Endothelial cell of umbilical vein (primary cell): ENCODE data around the gene RFFL. TPM values are rescaled to one million over a fixed set of nuclear protein-coding genes. Genes with fewer than 3 reads are reported as not detected.

Experiments
- BruUV-seq: library from RNA; stranded (reverse); fragments of 400-500 nt; replicated peaks from 2 replicates; lab custom pipeline; 2021; lab: Mats Ljungman, UMichigan
- CTCF ChIA-PET: fragments of 300-600, 350-600 bp; sonication (Branson Sonifier 250); formaldehyde crosslinking; loops from one replicate; lab custom pipeline; 2021; ENCODE audit warnings: antibody characterized with exemption, inconsistent platforms; lab: Charles Lee
- POLR2A ChIA-PET: fragments of 300-600, 350-600 bp; sonication (Branson Sonifier 250); formaldehyde crosslinking; loops from one replicate; lab custom pipeline; 2021; ENCODE audit warnings: antibody characterized with exemption, inconsistent platforms; lab: Charles Lee
- DNase-seq: peaks from one replicate; pipeline ENCODE4 v3.0.0-alpha.2; 2011; ENCODE audit warnings: low read depth, low spot score
- FAIRE-seq: peaks from 2 replicates; lab custom pipeline; 2011; peaks lifted over from hg19 to GRCh38; lab: Jason Lieb, UNC
- H2AFZ ChIP-seq: 2 replicates; pipeline ENCODE4 v1.6.0; 2012; ENCODE audit warnings: low read depth, low read length, control low read depth, inconsistent platforms
- H3K27ac ChIP-seq: 2 replicates; pipeline ENCODE4 v1.5.1; 2011; ENCODE audit warnings: low read depth, mild to moderate bottlenecking, control low read depth, low read length, moderate library complexity; ENCODE audit not compliant: insufficient read depth
- H3K27me3 ChIP-seq, 2 experiments: 2 replicates each; pipeline versions ENCODE4 v1.6.0 to v1.6.1; 2011; ENCODE audit warnings: low read length in 2 of 2, mixed read lengths in 1 of 2; ENCODE audit not compliant: control insufficient read depth in 2 of 2, insufficient read depth in 2 of 2
- H3K36me3 ChIP-seq, 2 experiments: 2 replicates in 1 of 2; 3 replicates in 1 of 2; pipeline ENCODE4 v1.5.1; 2011; ENCODE audit warnings: low read length in 2 of 2, mild to moderate bottlenecking in 1 of 2, moderate library complexity in 1 of 2; ENCODE audit not compliant: control insufficient read depth in 2 of 2, insufficient read depth in 2 of 2; ENCODE audit errors: extremely low read depth in 1 of 2
- H3K4me1 ChIP-seq: 3 replicates; pipeline ENCODE4 v1.5.1; 2011; ENCODE audit warnings: mild to moderate bottlenecking, low read length; ENCODE audit not compliant: control insufficient read depth, insufficient read depth; ENCODE audit errors: extremely low read depth
- H3K4me2 ChIP-seq: 2 replicates; pipeline ENCODE4 v1.6.1; 2011; ENCODE audit warnings: low read length, control low read depth, mixed read lengths; ENCODE audit not compliant: insufficient read depth
- H3K4me3 ChIP-seq, 3 experiments: fragments of 200-600 bp in 1 of 3; sonication (generic), shearing (Covaris generic) in 1 of 3; replicated peaks in 1 of 3; 2 replicates each; pipeline ENCODE4 v1.5.1; 2011 to 2016; ENCODE audit warnings: control low read depth in 3 of 3, low read length in 3 of 3, mild to moderate bottlenecking in 2 of 3, inconsistent platforms in 1 of 3, low read depth in 1 of 3, moderate library complexity in 1 of 3; ENCODE audit not compliant: insufficient read depth in 1 of 3
- H3K79me2 ChIP-seq: 2 replicates; pipeline ENCODE4 v1.6.0; 2012; ENCODE audit warnings: low read length, inconsistent platforms; ENCODE audit not compliant: control insufficient read depth, insufficient read depth
- H3K9ac ChIP-seq: replicated peaks from 2 replicates; pipeline ENCODE3; 2011; ENCODE audit warnings: low read length, control low read depth; ENCODE audit not compliant: insufficient read depth; ENCODE audit errors: extremely low read depth
- H3K9me1 ChIP-seq: replicated peaks from 3 replicates; pipeline ENCODE4 v1.6.0; 2011; ENCODE audit warnings: mild to moderate bottlenecking, low read length; ENCODE audit not compliant: control insufficient read depth, insufficient read depth; ENCODE audit errors: extremely low read depth
- H3K9me3 ChIP-seq: replicated peaks from 2 replicates; pipeline ENCODE4 v1.5.1; 2012; ENCODE audit warnings: low read length, inconsistent platforms; ENCODE audit not compliant: control insufficient read depth, insufficient read depth
- H4K20me1 ChIP-seq: replicated peaks from 2 replicates; pipeline ENCODE3; 2011; ENCODE audit warnings: mild to moderate bottlenecking, low read length; ENCODE audit not compliant: control insufficient read depth, insufficient read depth; ENCODE audit errors: extremely low read depth
- CTCF ChIP-seq, 2 donors: IDR thresholded peaks; 1 replicate in 1 of 2; 2 replicates in 1 of 2; pipeline ENCODE4 v1.5.1; 2011; ENCODE audit warnings: low read length in 2 of 2, mild to moderate bottlenecking in 2 of 2, moderate library complexity in 2 of 2, control low read depth in 1 of 2, inconsistent platforms in 1 of 2, low read depth in 1 of 2; ENCODE audit not compliant: insufficient read depth in 1 of 2; ENCODE audit errors: extremely low read depth in 1 of 2
- EZH2 ChIP-seq: IDR thresholded peaks from 2 replicates; pipeline ENCODE4 v1.6.1; 2012; ENCODE audit warnings: borderline replicate concordance, low read depth, mild to moderate bottlenecking, moderate library complexity, low read length, inconsistent platforms; ENCODE audit not compliant: severe bottlenecking
- FOS ChIP-seq: IDR thresholded peaks from 2 replicates; pipeline ENCODE4 v1.6.1; 2011; ENCODE audit warnings: mild to moderate bottlenecking, low read length, moderate library complexity, borderline replicate concordance; ENCODE audit not compliant: insufficient read depth
- GATA2 ChIP-seq: IDR thresholded peaks from 2 replicates; pipeline ENCODE4 v1.7.0; 2011; ENCODE audit warnings: low read depth, mild to moderate bottlenecking, moderate library complexity, mixed read lengths, low read length; ENCODE audit not compliant: insufficient read length, insufficient read depth
- JUN ChIP-seq: IDR thresholded peaks from 2 replicates; pipeline ENCODE4 v1.6.1; 2011; ENCODE audit warnings: borderline replicate concordance, low read depth; ENCODE audit not compliant: insufficient read length, insufficient read depth
- MYC ChIP-seq: IDR thresholded peaks from one replicate; pipeline ENCODE4 v1.6.1; 2011; ENCODE audit warnings: mild to moderate bottlenecking, low read depth, low read length
- POLR2A ChIP-seq: IDR thresholded peaks from 2 replicates; pipeline ENCODE4 v1.6.1; 2012; ENCODE audit warnings: low read depth, mild to moderate bottlenecking, control low read depth, low read length
- POLR2AphosphoS5 ChIP-seq: IDR thresholded peaks from 2 replicates; pipeline ENCODE4 v1.6.1; 2012; ENCODE audit warnings: low read depth, mild to moderate bottlenecking, control low read depth, low read length, moderate library complexity; ENCODE audit not compliant: insufficient read depth
- dilution Hi-C: fragments of 300-500 bp; cut with MboI; formaldehyde crosslinking; loops from one replicate; pipeline ENCODE4 v1.15.0; 2019; ENCODE audit warnings: low sequenced_read_pairs; ENCODE audit not compliant: extremely low pct_ligation_motif_present
- intact Hi-C: fragments of 100-400 bp; cut with micrococcal nuclease; formaldehyde crosslinking; loops from one replicate; pipeline ENCODE4 v1.10.0; 2022
- polyA plus RNA-seq, 4 experiments: library from polyadenylated mRNA; depleted of rRNA in 3 of 4; stranded (reverse) in 3 of 4; unstranded in 1 of 4; fragments of >200 nt; gene quantifications; 2 replicates each; pipeline versions ENCODE4 v1.2.1 to v1.2.3, GENCODE V29; 2011 to 2012; ENCODE audit warnings: missing spikeins in 1 of 4
- total RNA-seq: library from RNA; stranded (reverse); gene quantifications from 2 replicates; pipeline ENCODE4 v1.2.3, GENCODE V29; 2021
- TF ChIP-seq, protein P1 (sequence below): IDR thresholded peaks from 2 replicates; pipeline ENCODE4 v1.6.1; 2011; ENCODE audit not compliant: insufficient read depth, insufficient read length

RFFL gene
- total and polyA plus RNA-seq, 2 donors (not counting 3 experiments of a cell fraction or from before 2014, with no cell fraction given) = 7.0 to 14.1 TPM

DNA sequence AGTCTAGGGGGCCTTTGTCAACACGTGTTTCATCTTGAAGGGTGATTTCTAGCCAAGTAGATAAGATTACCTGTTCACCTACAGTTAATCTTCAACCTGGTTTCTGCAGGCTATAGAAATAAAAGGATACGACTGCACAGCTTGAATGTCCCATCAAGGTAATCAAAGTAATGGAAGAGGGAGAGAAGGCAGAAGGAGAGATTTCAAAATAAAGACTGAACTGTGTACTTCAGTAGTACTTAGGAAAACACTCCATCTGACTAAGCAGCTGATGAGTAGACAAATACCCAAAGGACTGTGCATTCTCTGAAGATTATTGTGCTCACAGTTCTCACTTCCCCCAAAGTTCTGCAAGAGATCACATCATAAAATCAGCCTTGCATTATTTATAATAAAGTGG, 5.8 kb upstream of the RFFL start:
- no peak overlapping the region for H3K27ac ChIP-seq
- TF ChIP-seq EZH2 = no peak
- TF ChIP-seq POLR2A = no peak
- no peak for TF ChIP-seq FOS
- TF ChIP-seq, protein P1, sequence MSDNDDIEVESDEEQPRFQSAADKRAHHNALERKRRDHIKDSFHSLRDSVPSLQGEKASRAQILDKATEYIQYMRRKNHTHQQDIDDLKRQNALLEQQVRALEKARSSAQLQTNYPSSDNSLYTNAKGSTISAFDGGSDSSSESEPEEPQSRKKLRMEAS = no peak
- TF ChIP-seq JUN = no peak
- TF ChIP-seq CTCF (IDR thresholded peaks at IDR 0.05; ENCODE audit: extremely low read depth in 1 of 2, insufficient read depth in 1 of 2, low read depth in 1 of 2, low read length in 2 of 2) = no peak
- TF ChIP-seq MYC = no peak
- no peak for TF ChIP-seq GATA2
- no peak for TF ChIP-seq POLR2AphosphoS5
- no peak overlapping the region for H2AFZ ChIP-seq
- intact Hi-C loops (no loop called here), dilution Hi-C loops (no loop called here)
- FAIRE-seq (no peak), DNase-seq (no peak)
- H3K9ac ChIP-seq = no peak overlapping the region
- no peaks in the 10 kb centered on the region for H4K20me1 ChIP-seq
- H3K4me2 ChIP-seq = no peak overlapping the region
- no peak overlapping the region for H3K4me3 ChIP-seq
- H3K4me1 ChIP-seq = no peaks in the 10 kb centered on the region
- no peaks in the 10 kb centered on the region for H3K9me1 ChIP-seq
- H3K27me3 ChIP-seq = no peaks in the 10 kb centered on the region
- BruUV-seq = no TSS peak
- H3K36me3 ChIP-seq = no peaks in the 10 kb centered on the region
- no peaks in the 10 kb centered on the region for H3K9me3 ChIP-seq
- ChIA-PET POLR2A (no interaction called here), CTCF (interaction anchor here (1.0 to 2.2 kb wide), 4 partner anchors 10 to 47 kb away, joined by 4 to 9 read pairs (median 6); no protein-coding TSS in a partner anchor)
- H3K79me2 ChIP-seq = peaks cover 9% of the 10 kb centered on the region
